22Rv1 (cell line): ENCODE data around the gene SYNDIG1L.

ENCODE experiments used
- ZFX ChIP-seq: fragments of 450-650 bp; IDR thresholded peaks from 2 replicates; pipeline ENCODE4 v1.6.1; 2017; ENCODE audit warnings: antibody characterized with exemption, borderline replicate concordance
- TF ChIP-seq, protein P1 (sequence below): fragments of 450-650 bp; IDR thresholded peaks from 2 replicates; pipeline ENCODE4 v1.5.1; 2017; ENCODE audit warnings: mild to moderate bottlenecking

GRCh38 chr14:74395094-74395493 is 30.9 kb downstream of the SYNDIG1L start:
- TF ChIP-seq, protein P1, sequence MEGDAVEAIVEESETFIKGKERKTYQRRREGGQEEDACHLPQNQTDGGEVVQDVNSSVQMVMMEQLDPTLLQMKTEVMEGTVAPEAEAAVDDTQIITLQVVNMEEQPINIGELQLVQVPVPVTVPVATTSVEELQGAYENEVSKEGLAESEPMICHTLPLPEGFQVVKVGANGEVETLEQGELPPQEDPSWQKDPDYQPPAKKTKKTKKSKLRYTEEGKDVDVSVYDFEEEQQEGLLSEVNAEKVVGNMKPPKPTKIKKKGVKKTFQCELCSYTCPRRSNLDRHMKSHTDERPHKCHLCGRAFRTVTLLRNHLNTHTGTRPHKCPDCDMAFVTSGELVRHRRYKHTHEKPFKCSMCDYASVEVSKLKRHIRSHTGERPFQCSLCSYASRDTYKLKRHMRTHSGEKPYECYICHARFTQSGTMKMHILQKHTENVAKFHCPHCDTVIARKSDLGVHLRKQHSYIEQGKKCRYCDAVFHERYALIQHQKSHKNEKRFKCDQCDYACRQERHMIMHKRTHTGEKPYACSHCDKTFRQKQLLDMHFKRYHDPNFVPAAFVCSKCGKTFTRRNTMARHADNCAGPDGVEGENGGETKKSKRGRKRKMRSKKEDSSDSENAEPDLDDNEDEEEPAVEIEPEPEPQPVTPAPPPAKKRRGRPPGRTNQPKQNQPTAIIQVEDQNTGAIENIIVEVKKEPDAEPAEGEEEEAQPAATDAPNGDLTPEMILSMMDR: no peak
- no peak for TF ChIP-seq ZFX
